Peyer's patch (tissue), 4 donors: ENCODE measurements around the gene IRS2. TPM values are rescaled to one million over a fixed set of nuclear protein-coding genes. Genes with fewer than 3 reads are reported as not detected.

ENCODE experiments used
- DNase-seq, 3 donors: peaks; one replicate each; pipeline ENCODE4 v3.0.0-alpha.2; 2017 to 2019
- H3K27ac ChIP-seq, 4 donors: fragments of 200-600 bp; sonication (generic); one replicate each; pipeline ENCODE4 v1.5.1; 2016 to 2019
- H3K27me3 ChIP-seq, 2 donors: fragments of 200-600 bp; sonication (generic); one replicate each; pipeline ENCODE4 v1.5.1; 2019
- H3K36me3 ChIP-seq, 3 donors: fragments of 200-600 bp; sonication (generic); one replicate each; pipeline ENCODE4 v1.5.1; 2016 to 2019
- H3K4me1 ChIP-seq, 4 donors: fragments of 200-600 bp; sonication (generic); one replicate each; pipeline ENCODE4 v1.5.1; 2016 to 2019
- H3K4me3 ChIP-seq, 4 donors: fragments of 200-600 bp; sonication (generic); 1 replicate in 3 of 4; 2 replicates in 1 of 4; pipeline ENCODE4 v1.5.1; 2016 to 2019; ENCODE audit warnings: mild to moderate bottlenecking in 1 of 4
- H3K9me3 ChIP-seq, 4 donors: fragments of 200-600 bp; sonication (generic); one replicate each; pipeline ENCODE4 v1.5.1; 2016 to 2019; ENCODE audit warnings: mild to moderate bottlenecking in 1 of 4
- POLR2A ChIP-seq, 2 donors: fragments of 450-650 bp; IDR thresholded peaks; one replicate each; pipeline ENCODE4 v1.5.1; 2017; ENCODE audit warnings: antibody characterized with exemption in 2 of 2, mild to moderate bottlenecking in 2 of 2, moderate library complexity in 2 of 2
- total RNA-seq, 4 donors: library from RNA; depleted of rRNA; stranded (reverse); fragments of >200 nt; gene quantifications; one replicate each; pipeline ENCODE4 v1.1.0, GENCODE V29; 2016
- TF ChIP-seq, protein P1 (sequence below), 6 experiments: fragments of 450-650 bp in 4 of 6; fragments of 200-600 bp in 2 of 6; sonication (generic) in 1 of 6; IDR thresholded peaks; one replicate each; pipeline ENCODE4 v1.5.1; 2017 to 2019; ENCODE audit warnings: antibody characterized with exemption in 6 of 6, mild to moderate bottlenecking in 3 of 6, moderate library complexity in 1 of 6

The IRS2 gene
- total RNA-seq, 4 donors from 2014 or later, result 8.3 to 41.1 (median 22.3) TPM

DNA sequence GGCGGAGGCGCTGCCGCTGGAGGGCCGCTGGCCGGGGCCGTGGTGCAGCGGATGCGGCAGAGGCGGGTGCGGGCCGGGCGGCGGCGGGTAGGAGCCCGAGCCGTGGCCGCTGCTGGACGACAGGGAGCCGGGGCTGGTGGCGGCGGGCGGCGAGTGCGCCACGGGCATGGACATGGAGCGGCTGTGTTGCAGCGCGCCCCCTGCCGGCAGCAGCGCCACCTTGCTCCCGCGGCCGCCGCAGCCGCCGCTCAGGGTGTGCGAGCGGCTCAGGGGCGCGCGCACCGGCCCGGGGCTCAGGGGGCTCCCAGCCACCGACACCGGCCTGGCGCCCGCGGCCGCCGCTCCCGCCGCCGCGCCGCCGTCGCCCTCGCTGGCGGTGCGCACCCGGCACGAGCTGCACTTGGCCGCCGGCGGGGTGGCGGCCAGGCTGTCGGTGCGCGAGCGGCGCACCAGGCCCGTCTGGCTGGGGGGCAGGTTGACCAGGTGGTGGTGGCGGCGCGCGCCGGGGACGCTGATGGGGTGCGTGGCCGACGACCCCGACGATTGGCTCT lies 1.7 kb downstream of the IRS2 start:
- Histone ChIP-seq H3K4me3 (peak overlapping the region; percentile 70 to 96 (median 84)), H3K4me1 (peaks cover 0 to 44% (median 4%) of the 10 kb centered on the region in 4 donors), H3K36me3 (peaks cover 0 to 35% (median 0%) of the 10 kb centered on the region in 3 donors), H3K27me3 (no peaks in the 10 kb centered on the region), H3K9me3 (no peaks in the 10 kb centered on the region), H3K27ac (peak overlapping the region in 3 of 4 donors; percentile 75 to 99 (median 90))
- TF ChIP-seq, protein P1, sequence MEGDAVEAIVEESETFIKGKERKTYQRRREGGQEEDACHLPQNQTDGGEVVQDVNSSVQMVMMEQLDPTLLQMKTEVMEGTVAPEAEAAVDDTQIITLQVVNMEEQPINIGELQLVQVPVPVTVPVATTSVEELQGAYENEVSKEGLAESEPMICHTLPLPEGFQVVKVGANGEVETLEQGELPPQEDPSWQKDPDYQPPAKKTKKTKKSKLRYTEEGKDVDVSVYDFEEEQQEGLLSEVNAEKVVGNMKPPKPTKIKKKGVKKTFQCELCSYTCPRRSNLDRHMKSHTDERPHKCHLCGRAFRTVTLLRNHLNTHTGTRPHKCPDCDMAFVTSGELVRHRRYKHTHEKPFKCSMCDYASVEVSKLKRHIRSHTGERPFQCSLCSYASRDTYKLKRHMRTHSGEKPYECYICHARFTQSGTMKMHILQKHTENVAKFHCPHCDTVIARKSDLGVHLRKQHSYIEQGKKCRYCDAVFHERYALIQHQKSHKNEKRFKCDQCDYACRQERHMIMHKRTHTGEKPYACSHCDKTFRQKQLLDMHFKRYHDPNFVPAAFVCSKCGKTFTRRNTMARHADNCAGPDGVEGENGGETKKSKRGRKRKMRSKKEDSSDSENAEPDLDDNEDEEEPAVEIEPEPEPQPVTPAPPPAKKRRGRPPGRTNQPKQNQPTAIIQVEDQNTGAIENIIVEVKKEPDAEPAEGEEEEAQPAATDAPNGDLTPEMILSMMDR (IDR thresholded peaks at IDR 0.05), result peak; percentile 17 to 92 (median 65)
- no peak for TF ChIP-seq POLR2A (IDR thresholded peaks at IDR 0.05)
- DNase-seq, result peak in 2 of 3 donors; percentile 84 to 89

DNA sequence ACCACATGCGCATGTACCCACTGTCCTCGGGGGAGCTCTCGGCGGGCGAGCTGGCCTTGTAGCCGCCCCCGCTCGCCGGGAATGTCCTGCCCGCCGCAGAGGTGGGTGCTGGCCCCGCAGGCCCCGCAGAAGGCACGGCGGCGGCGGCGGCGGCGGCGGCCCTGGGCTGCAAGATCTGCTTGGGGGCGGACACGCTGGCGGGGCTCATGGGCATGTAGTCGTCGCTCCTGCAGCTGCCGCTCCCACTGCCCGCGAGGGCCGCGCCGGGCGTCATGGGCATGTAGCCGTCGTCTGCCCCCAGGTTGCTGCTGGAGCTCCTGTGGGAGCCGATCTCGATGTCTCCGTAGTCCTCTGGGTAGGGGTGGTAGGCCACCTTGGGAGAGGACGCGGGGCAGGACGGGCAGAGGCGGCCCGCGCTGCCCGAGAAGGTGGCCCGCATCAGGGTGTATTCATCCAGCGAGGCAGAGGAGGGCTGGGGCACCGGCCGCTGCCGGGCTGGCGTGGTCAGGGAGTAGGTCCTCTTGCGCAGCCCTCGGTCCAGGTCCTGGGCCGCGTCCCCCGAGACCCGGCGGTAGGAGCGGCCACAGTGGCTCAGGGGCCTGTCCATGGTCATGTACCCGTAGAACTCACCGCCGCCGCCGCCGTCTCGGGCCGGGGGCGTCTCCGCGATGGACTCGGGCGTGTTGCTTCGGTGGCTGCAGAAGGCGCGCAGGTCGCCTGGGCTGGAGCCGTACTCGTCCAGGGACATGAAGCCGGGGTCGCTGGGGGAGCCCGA lies 2.4 kb downstream of the IRS2 start:
- Histone ChIP-seq H3K27ac (peak overlapping the region in 1 of 4 donors; percentile 99), H3K4me1 (peaks cover 0 to 51% (median 4%) of the 10 kb centered on the region in 4 donors)
- DNase-seq, result peak in 1 of 3 donors; percentile 56

DNA sequence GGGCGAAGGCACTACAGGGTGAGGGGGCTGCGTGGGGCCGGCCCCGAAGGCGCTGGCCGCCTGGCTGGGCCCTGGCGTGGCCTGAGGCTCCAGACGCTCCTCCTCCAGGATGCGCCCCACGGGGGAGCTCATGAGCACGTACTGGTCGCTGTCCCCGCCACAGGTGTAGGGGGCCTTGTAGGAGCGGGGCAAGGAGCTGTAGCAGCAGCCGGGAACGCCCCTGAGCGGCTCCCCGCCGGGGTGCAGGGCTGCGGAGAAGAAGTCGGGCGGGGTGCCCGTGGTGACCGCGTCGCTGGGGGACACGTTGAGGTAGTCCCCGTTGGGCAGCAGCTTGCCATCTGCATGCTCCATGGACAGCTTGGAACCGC lies 3.0 kb downstream of the IRS2 start:
- no peak for DNase-seq
- no peak for TF ChIP-seq POLR2A (IDR thresholded peaks at IDR 0.05)
- TF ChIP-seq, protein P1 (IDR thresholded peaks at IDR 0.05), result no peak
- H3K4me1 ChIP-seq, result peaks cover 0 to 56% (median 4%) of the 10 kb centered on the region in 4 donors
- peak overlapping the region in 2 of 4 donors; percentile 90 to 96 for H3K4me3 ChIP-seq
- peaks cover 0 to 35% (median 0%) of the 10 kb centered on the region in 3 donors for H3K36me3 ChIP-seq
- no peaks in the 10 kb centered on the region for H3K9me3 ChIP-seq
- H3K27ac ChIP-seq, result no peak overlapping the region
- H3K27me3 ChIP-seq, result no peaks in the 10 kb centered on the region

More for the DNA sequence above, 2.4 kb downstream of the IRS2 start:
- H3K4me3 ChIP-seq, result peak overlapping the region; percentile 20 to 96 (median 80)
- TF ChIP-seq, protein P1 (IDR thresholded peaks at IDR 0.05), result no peak
- no peak for TF ChIP-seq POLR2A (IDR thresholded peaks at IDR 0.05)
- H3K9me3 ChIP-seq, result no peaks in the 10 kb centered on the region
- H3K36me3 ChIP-seq, result peaks cover 0 to 35% (median 0%) of the 10 kb centered on the region in 3 donors
- H3K27me3 ChIP-seq, result no peaks in the 10 kb centered on the region

DNA sequence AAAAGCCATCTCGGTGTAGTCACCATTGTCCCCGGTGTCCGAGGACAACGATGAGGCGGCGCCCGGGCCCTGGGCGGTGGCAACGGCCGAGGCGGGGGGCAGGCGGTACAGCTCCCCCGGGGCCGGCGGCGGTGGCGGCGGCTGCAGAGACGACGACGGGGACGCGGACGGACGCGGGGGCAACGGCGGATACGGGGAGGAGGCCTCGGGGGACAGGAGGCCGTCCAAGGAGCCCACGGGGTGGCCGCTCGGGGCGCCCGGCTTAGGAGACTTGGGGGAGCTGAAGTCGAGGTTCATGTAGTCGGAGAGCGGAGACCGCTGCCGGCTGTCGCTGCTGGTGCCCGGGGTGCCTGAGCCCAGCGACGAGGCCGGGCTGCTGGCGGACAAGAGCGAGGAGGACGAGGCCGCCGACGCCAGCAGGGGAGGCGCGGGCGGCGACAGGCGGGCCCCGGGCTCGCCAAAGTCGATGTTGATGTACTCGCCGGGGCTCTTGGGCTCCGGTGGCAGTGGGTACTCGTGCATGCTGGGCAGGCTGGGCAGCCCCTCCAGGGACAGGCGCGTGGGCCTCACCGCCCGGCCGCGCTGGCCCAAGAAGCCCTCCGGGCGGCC lies 3.5 kb downstream of the IRS2 start:
- no peak for DNase-seq
- Histone ChIP-seq H3K4me3 (peak overlapping the region in 2 of 4 donors; percentile 90 to 96), H3K4me1 (peaks cover 0 to 61% (median 4%) of the 10 kb centered on the region in 4 donors), H3K36me3 (peaks cover 0 to 35% (median 0%) of the 10 kb centered on the region in 3 donors), H3K9me3 (no peaks in the 10 kb centered on the region), H3K27ac (no peak overlapping the region), H3K27me3 (no peaks in the 10 kb centered on the region)
- no peak for TF ChIP-seq POLR2A (IDR thresholded peaks at IDR 0.05)
- TF ChIP-seq, protein P1 (IDR thresholded peaks at IDR 0.05), result no peak

DNA sequence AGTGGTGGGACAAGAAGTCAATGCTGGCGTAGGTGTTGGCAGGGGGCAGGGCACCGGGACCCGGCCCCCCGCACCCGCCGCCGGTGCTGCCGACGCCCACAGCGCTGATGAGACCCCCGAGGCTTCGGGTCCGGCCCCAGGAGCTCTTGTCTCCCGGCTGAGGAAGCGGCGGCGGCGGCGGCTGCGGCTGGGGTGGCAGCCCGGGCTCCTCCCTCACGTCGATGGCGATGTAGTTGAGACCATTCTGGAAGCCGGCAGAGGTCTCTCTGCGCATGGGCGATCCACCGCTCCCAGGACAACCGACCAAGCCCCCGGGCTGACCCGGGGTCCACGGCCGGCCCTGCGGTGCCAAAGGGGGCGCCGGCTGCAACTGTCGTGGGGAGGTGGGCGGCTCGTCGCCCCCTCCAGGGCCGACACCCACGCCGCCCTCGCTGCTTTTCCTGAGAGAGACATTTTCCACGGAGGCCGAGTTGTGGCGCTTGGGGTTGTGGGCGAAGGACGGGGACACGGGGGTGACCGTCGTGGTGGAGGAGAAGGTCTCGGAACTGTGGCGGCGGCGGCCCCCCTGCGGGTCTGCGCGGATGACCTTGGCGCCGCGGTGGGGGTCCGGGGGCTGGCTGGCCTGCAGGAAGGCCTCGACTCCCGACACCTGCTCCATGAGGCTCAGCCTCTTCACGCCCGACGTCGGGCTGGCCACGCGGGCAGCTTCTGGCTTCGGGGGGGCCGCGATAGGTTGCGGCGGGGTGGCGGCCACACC lies 4.1 kb downstream of the IRS2 start:
- DNase-seq, result no peak
- TF ChIP-seq, protein P1 (IDR thresholded peaks at IDR 0.05), result no peak
- TF ChIP-seq POLR2A (IDR thresholded peaks at IDR 0.05), result no peak
- Histone ChIP-seq H3K27me3 (no peaks in the 10 kb centered on the region), H3K36me3 (peaks cover 0 to 35% (median 0%) of the 10 kb centered on the region in 3 donors), H3K4me3 (peak overlapping the region in 2 of 4 donors; percentile 51 to 90), H3K27ac (no peak overlapping the region), H3K9me3 (no peaks in the 10 kb centered on the region), H3K4me1 (peaks cover 0 to 68% (median 4%) of the 10 kb centered on the region in 4 donors)
